T-helper 1 cell treated with Interleukin-12 subunit alpha and Interleukin-12 subunit beta and Interleukin-4 antibody, amounts not matched to agents 30 μg/mL and 1 μg/mL, for 36 hours (primary cell): ENCODE measurements around the gene LGI2.
"Not testable (repeated sequence)": the region's sequence is repeated elsewhere in the genome, so short reads cannot be mapped to it uniquely, and the experiment has no call there.

ENCODE experiments used
- H3K27ac Mint-ChIP-seq: one replicate; pipeline ENCODE4 v1.8.0; 2021; ENCODE audit warnings: mild to moderate bottlenecking, mixed read lengths
- H3K27me3 Mint-ChIP-seq: one replicate; pipeline ENCODE4 v1.8.0; 2021; ENCODE audit warnings: low read depth, mixed read lengths
- H3K36me3 Mint-ChIP-seq: one replicate; pipeline ENCODE4 v1.8.0; 2021; ENCODE audit warnings: low read depth, mixed read lengths
- H3K4me1 Mint-ChIP-seq: one replicate; pipeline ENCODE4 v1.8.0; 2021; ENCODE audit warnings: low read depth, mixed read lengths
- H3K4me3 Mint-ChIP-seq: one replicate; pipeline ENCODE4 v1.8.0; 2021; ENCODE audit warnings: mild to moderate bottlenecking, moderate library complexity, mixed read lengths
- H3K9me3 Mint-ChIP-seq: one replicate; pipeline ENCODE4 v1.8.0; 2021; ENCODE audit warnings: mixed read lengths

LGI2 gene

DNA sequence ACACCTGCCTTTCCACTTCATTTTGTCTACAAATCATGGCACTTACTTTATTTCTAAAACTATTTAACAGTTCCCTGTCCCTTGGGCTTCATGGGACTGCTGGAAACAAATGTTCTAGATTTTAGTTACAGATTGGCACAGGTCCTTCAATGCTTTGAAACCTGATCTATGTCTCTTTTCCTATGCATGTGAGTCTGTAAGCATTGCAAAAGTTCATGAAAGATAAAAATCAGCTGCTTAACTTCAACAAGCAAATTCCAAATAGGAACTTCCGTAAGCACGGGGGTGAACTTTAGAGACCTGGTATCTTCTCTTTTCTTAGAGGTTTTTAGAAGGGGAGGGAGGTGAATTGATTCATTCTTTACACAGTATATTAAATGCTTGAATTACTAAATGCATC lies 9.5 kb downstream of the LGI2 start:
- Mint-ChIP-seq H3K36me3 (no peaks in the 10 kb centered on the region), H3K4me3 (no peak overlapping the region), H3K9me3 (no peaks in the 10 kb centered on the region), H3K4me1 (no peaks in the 10 kb centered on the region), H3K27ac (no peak overlapping the region), H3K27me3 (peaks cover 9% of the 10 kb centered on the region)

DNA sequence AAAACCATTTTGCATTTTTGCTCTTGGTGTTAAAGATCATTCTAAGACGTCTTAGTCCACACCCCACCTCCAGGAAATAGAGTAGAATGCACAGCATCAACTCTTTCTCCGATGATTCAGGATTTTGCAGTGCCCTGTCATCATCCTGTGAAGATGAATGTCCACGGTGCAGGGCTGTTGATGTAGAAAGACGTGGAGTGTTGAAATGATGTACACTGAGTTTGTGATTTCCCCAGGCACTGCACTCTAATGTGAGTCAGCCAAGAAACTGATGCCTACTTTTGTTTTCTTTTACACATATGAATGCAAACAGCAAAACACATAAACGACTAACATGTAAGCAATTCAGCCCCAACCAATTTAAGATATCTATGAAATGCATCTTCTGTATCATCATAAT lies 10.5 kb downstream of the LGI2 start:
- Mint-ChIP-seq H3K4me3 (no peak overlapping the region), H3K27ac (no peak overlapping the region), H3K36me3 (no peaks in the 10 kb centered on the region), H3K4me1 (no peaks in the 10 kb centered on the region), H3K27me3 (peaks cover 6% of the 10 kb centered on the region), H3K9me3 (no peaks in the 10 kb centered on the region)

- Mint-ChIP-seq H3K9me3 (no peaks in the 10 kb centered on the region), H3K27me3 (peaks cover 6% of the 10 kb centered on the region), H3K36me3 (no peaks in the 10 kb centered on the region), H3K27ac (no peak overlapping the region), H3K4me3 (no peak overlapping the region), H3K4me1 (no peaks in the 10 kb centered on the region)
These were observed 11.2 kb downstream of the LGI2 start for GRCh38 chr4:25019501-25019900.

DNA sequence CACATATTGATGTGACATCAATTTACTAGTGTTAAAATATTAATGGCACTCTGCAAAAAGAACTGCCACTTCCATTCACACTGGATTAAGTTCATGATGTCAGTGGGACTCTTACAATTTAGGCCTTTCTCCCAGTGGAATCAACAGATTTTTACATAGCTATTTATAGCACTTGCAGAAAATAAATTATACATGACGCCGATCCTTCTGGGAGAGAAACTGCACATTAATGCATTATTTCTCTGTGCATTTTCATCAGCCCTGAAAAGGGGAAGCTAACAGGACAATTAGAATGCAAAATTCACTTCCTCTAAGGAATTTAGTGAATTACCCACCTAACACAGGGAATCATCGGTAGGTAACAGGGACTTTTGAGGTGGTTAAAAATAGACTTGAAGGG lies 15.7 kb downstream of the LGI2 start:
- Mint-ChIP-seq H3K9me3 (no peaks in the 10 kb centered on the region), H3K4me3 (no peak overlapping the region), H3K27ac (no peak overlapping the region), H3K36me3 (no peaks in the 10 kb centered on the region), H3K27me3 (peaks cover 3% of the 10 kb centered on the region), H3K4me1 (no peaks in the 10 kb centered on the region)

- not testable (repeated sequence) for H3K36me3 Mint-ChIP-seq, H3K27me3 Mint-ChIP-seq, H3K4me1 Mint-ChIP-seq, H3K27ac Mint-ChIP-seq, H3K4me3 Mint-ChIP-seq, H3K9me3 Mint-ChIP-seq
These were observed 16.1 kb downstream of the LGI2 start for GRCh38 chr4:25014662-25014983.

DNA sequence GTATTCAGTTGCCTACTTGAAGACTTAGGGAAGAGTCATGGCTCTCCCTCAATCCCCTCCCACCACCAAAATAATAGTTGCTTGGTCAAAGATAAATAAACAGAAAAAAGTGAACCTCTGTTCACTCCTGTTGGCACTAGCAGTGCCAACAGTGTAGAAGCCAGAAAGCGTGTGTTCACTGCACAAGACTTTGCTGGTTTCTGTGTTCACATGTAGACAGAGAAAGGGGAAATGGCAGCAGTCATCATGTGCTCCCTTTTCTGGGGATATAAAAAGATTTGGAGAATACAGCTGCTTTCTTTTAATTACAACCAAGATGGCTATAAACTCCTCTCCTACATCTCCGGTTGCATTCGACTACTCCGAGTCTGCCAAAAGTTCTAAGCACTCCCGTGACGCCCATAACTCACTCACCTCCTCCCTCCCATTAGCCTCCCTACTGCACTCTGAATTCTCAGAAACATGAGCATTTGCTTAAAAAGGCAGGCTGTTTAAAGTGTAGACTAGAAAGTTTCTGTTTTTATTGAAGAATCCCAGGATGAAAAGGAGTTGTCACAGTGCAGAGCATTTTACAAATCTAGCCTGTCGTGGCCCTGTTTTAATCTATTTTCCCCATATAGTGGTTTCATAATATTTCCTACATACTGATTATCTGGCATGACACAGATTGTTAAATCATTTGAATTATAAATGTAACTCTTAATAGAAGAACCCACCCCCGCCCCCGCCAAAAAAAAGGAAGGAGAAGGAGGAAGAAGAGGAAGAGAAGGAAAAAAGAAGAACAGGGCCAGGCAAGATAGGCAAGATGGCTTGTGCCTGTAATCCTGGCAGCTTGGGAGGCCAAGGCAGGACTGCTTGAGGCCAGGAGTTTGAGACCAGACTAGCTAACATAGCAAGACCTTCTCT lies 16.7 kb downstream of the LGI2 start:
- Mint-ChIP-seq H3K4me1 (no peaks in the 10 kb centered on the region), H3K4me3 (no peak overlapping the region), H3K27ac (no peak overlapping the region), H3K36me3 (no peaks in the 10 kb centered on the region), H3K27me3 (no peaks in the 10 kb centered on the region), H3K9me3 (no peaks in the 10 kb centered on the region)

- H3K4me1 Mint-ChIP-seq, result no peaks in the 10 kb centered on the region
- H3K4me3 Mint-ChIP-seq, result no peak overlapping the region
- no peak overlapping the region for H3K27ac Mint-ChIP-seq
- H3K9me3 Mint-ChIP-seq, result no peaks in the 10 kb centered on the region
- H3K36me3 Mint-ChIP-seq, result no peaks in the 10 kb centered on the region
- no peaks in the 10 kb centered on the region for H3K27me3 Mint-ChIP-seq
These were observed 18.1 kb downstream of the LGI2 start for GRCh38 chr4:25012655-25013054.

DNA sequence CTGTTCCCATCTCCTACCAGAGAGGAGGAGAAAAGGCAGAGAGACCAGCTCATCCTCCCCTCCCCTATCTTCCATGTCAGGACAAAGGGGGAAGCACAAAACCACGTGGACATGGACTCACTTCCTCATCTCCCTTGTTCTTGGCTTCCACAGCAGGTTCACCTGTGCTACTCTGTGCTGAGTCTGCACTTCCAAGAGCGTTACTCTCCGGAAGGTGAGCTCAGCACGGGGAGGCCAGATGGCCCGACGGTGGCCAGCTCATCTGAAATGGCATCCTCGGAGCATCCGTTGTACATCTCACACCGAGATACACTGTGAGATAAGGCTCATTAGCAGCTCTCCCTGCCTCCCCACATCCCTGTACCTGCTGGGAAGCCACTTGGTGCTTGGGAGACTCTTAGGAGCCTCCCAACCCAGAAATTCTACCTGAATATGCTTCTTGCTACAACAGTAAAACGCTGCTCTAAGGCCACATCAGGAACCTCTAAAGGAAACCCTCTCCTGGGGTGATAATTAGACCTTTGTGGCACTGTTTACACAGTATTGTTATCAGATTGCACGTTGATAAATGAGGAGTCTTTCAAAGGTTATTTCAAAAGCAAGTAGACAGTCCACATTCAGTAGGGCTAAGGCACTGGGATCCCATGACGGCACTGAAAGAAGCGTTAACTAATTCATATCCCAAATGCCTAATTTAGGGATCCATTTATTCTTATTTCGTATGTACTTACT lies 19.4 kb downstream of the LGI2 start:
- Mint-ChIP-seq H3K9me3 (no peaks in the 10 kb centered on the region), H3K36me3 (no peaks in the 10 kb centered on the region), H3K4me1 (no peaks in the 10 kb centered on the region), H3K27ac (no peak overlapping the region), H3K27me3 (no peaks in the 10 kb centered on the region), H3K4me3 (no peak overlapping the region)

DNA sequence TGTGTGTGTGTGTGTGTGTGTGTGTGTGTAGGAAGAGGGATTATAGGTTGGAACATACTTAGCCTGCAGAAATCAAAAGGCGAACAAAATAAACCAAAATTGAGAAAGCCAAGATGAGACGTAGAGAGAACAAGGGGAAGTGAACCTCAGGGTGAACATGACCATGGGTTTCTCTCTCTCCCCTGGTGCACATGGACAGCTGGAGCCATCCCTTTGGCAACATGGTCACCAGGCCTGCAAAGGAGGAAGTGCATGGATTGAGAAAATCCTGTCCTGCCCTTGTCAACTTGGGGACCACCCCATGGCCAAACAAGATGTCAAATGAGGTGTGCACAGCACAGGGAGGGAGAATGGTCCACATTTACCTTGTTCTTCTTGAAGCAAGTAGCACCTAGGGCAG lies 23.1 kb downstream of the LGI2 start:
- Mint-ChIP-seq H3K27ac (no peak overlapping the region), H3K9me3 (no peaks in the 10 kb centered on the region), H3K4me1 (no peaks in the 10 kb centered on the region), H3K36me3 (no peaks in the 10 kb centered on the region), H3K4me3 (no peak overlapping the region), H3K27me3 (no peaks in the 10 kb centered on the region)

DNA sequence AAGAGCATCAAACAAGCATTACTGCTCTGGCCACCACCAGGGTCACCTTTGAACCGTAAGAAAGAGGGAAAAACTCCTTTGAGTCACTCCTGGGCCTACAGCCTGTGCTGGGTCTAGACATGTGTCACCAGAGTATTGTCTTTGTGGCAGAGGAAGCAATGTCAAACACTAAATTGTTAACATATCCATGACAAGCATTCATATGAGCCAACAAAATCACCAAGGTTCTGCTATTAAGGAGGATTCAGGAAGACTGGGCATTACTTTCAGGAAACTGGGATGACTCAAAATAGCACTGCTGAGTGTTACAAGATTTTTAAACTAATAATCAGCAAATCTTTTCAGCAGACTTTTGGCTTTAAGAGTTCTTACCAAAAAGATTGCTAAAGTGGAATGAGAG lies 28.1 kb downstream of the LGI2 start:
- Mint-ChIP-seq H3K27me3 (peaks cover 7% of the 10 kb centered on the region), H3K27ac (no peak overlapping the region), H3K4me1 (peaks cover 6% of the 10 kb centered on the region), H3K36me3 (no peaks in the 10 kb centered on the region), H3K9me3 (no peaks in the 10 kb centered on the region), H3K4me3 (no peak overlapping the region)

DNA sequence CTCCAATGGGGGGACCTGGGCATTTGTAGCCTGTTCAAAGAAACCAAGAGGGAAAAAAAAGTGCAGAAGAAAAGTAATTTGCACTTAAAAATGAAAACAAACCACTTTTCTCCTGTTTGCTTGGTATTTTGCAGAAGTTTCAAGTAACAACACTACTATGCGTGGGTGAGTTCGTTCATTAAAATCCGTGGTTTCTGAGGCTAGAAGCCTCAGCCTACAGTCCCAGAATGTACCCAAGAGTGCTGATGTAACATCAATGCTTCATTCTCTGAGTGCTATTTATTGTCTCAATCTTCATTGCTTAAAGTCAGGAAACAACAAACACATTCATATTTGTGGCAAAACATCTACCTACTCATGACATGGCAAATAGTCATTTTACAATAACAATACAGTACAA lies 29.2 kb downstream of the LGI2 start:
- H3K4me1 Mint-ChIP-seq, result peaks cover 6% of the 10 kb centered on the region
- H3K27me3 Mint-ChIP-seq, result peaks cover 7% of the 10 kb centered on the region

DNA sequence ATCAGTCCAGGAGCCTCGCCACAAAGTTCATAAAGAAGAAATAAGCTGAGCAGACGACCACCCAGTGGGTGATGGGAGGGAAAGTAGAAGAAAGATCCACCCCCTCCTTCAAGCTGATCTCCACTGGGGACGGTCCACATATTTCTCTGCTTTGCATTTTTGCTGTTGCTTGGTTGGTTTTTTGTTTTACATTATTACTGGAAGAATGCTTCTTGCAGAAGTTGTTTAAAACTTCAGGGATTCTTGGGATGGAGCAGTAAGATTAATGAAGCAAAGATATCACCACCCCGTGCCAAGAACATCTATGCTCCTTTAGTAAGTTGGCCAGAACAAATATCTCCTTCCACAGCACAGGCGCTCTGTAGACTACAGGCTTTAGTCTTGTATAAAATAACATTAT lies 30.1 kb downstream of the LGI2 start:
- Mint-ChIP-seq H3K27ac (no peak overlapping the region), H3K27me3 (peaks cover 7% of the 10 kb centered on the region), H3K4me1 (peaks cover 6% of the 10 kb centered on the region), H3K9me3 (no peaks in the 10 kb centered on the region), H3K36me3 (no peaks in the 10 kb centered on the region), H3K4me3 (no peak overlapping the region)

More for the DNA sequence above, 29.2 kb downstream of the LGI2 start:
- Mint-ChIP-seq H3K9me3 (no peaks in the 10 kb centered on the region), H3K27ac (no peak overlapping the region), H3K4me3 (no peak overlapping the region), H3K36me3 (no peaks in the 10 kb centered on the region)

DNA sequence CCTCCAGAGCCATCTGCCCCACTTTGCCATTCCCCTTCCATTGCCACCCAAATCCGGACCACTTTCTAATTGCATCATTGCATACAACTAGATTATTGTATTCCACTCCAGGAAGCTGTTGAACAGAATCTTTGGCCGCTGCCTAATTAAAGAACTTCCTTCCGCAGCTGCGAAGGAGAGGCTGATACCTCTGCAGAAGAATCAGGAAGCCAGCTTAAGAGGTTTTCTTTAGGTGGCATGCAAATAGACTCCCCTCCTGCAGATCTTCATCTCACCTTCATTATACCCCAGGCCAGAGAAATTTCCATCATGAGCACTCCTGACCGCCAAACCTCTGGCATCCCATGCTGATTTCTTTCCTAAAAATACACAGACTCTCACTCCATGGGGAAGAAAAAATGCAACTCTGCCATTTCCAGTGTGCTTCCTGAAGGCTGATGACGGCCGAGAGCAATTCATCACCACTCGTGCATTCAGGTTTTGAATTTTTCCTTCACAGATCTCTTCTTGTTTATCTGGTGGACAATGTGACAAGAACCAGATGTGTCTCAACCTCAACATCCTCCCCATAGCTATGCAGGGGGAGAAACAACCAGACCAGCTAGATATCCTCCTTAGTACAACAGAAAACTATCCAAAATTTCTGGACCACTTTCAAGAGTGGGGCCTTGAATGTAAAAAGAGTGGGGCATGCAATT lies 31.2 kb downstream of the LGI2 start:
- no peak overlapping the region for H3K27ac Mint-ChIP-seq
- H3K4me1 Mint-ChIP-seq, result peaks cover 6% of the 10 kb centered on the region
- no peak overlapping the region for H3K4me3 Mint-ChIP-seq
- H3K27me3 Mint-ChIP-seq, result peaks cover 7% of the 10 kb centered on the region
- no peaks in the 10 kb centered on the region for H3K36me3 Mint-ChIP-seq
- no peaks in the 10 kb centered on the region for H3K9me3 Mint-ChIP-seq

- peaks cover under 1% of the 10 kb centered on the region for H3K27me3 Mint-ChIP-seq
These were observed 35.3 kb downstream of the LGI2 start for GRCh38 chr4:24995346-24995919.

More at GRCh38 chr4:24995346-24995919, 35.3 kb downstream of the LGI2 start:
- Mint-ChIP-seq H3K9me3 (no peaks in the 10 kb centered on the region), H3K4me1 (peaks cover 6% of the 10 kb centered on the region), H3K36me3 (no peaks in the 10 kb centered on the region), H3K4me3 (no peak overlapping the region), H3K27ac (no peak overlapping the region)
